Measurements from ENCODE around the gene RUNX1. TPM values are rescaled to one million over a fixed set of nuclear protein-coding genes. Genes with fewer than 3 reads are reported as not detected.

The RUNX1 gene
- polyA plus RNA-seq, 12 donors, result 3.6 to 18.8 (median 6.9) TPM; not detected in 1

GRCh38 chr21:34904526-34905217, 144.4 kb downstream of the RUNX1 start:
- no peak for DNase-seq

GRCh38 chr21:34900376-34900775, 148.7 kb downstream of the RUNX1 start:
- no peak for DNase-seq

- DNase-seq, result no peak
Observed at GRCh38 chr21:34899760-34900159, 149.3 kb downstream of the RUNX1 start.

GRCh38 chr21:34899302-34899701, 149.8 kb downstream of the RUNX1 start:
- DNase-seq, result no peak

GRCh38 chr21:34897828-34898227, 151.3 kb downstream of the RUNX1 start:
- DNase-seq, result no peak

GRCh38 chr21:34894401-34894800, 154.7 kb downstream of the RUNX1 start:
- DNase-seq, result no peak

GRCh38 chr21:34892209-34892608, 156.9 kb downstream of the RUNX1 start:
- DNase-seq, result no peak

- no peak for DNase-seq
Observed at GRCh38 chr21:34891613-34891943, 157.5 kb downstream of the RUNX1 start.

GRCh38 chr21:34890724-34891612, 158.1 kb downstream of the RUNX1 start:
- peak; percentile 42 for DNase-seq

- no peak for DNase-seq
Observed at GRCh38 chr21:34890470-34890723, 158.7 kb downstream of the RUNX1 start.

- DNase-seq, result peak; percentile 72
Observed at GRCh38 chr21:34889676-34890469, 159.2 kb downstream of the RUNX1 start.

GRCh38 chr21:34889320-34889675, 159.8 kb downstream of the RUNX1 start:
- DNase-seq, result peak; percentile 61

- peak; percentile 86 for DNase-seq
Observed at GRCh38 chr21:34888569-34889319, 160.4 kb downstream of the RUNX1 start.

- peak; percentile 53 for DNase-seq
Observed at GRCh38 chr21:34887725-34888568, 161.2 kb downstream of the RUNX1 start.

GRCh38 chr21:34887105-34887442, 162.0 kb downstream of the RUNX1 start:
- no peak for DNase-seq

- DNase-seq, result no peak
Observed at GRCh38 chr21:34886240-34887104, 162.6 kb downstream of the RUNX1 start.

GRCh38 chr21:34885626-34886239, 163.4 kb downstream of the RUNX1 start:
- DNase-seq, result no peak

GRCh38 chr21:34885125-34885524, 164.0 kb downstream of the RUNX1 start:
- no peak for DNase-seq

GRCh38 chr21:34884346-34884929, 164.7 kb downstream of the RUNX1 start:
- DNase-seq, result no peak

Data from muscle of arm (tissue), 12 donors.